GM12892 (cell line): Measurements from ENCODE around the gene OSTC.

ENCODE experiments used
- POLR2A ChIP-seq: IDR thresholded peaks from 2 replicates; pipeline ENCODE4 v1.6.1; 2011; ENCODE audit warnings: low read depth, low read length, control low read depth
- POLR2AphosphoS5 ChIP-seq: IDR thresholded peaks from 2 replicates; pipeline ENCODE4 v1.6.1; 2011; ENCODE audit warnings: low read depth, low read length, control low read depth

DNA sequence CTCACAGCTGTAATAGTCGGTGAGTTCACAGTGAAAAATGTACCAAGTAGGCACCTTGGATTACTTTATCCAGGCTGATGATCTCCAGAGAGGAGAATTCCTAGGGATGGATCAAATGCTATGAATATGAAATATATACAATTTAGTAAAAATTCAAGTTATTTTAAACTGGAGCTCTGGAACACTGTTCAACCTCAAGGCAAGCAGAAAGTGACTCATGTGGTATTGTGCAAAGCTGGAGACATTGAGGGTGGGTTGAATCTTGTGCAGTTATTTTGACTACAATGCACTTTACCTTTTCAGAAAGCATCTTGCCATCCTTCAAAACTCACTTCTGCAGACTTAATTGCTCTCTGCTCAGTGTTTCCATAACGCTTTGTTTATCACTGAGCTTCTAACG is 43.4 kb downstream of the OSTC start:
- TF ChIP-seq POLR2A = no peak
- TF ChIP-seq POLR2AphosphoS5 = no peak
